ENCODE measurements around the gene DEF6.

DEF6 gene

GRCh38 chr6:35287671-35288396 is 9.8 kb upstream of the DEF6 start:
- no peak for DNase-seq (ENCODE audit: low read depth, low spot score)
- POLR2A ChIA-PET = no interaction called here
- TF ChIP-seq, protein P1, sequence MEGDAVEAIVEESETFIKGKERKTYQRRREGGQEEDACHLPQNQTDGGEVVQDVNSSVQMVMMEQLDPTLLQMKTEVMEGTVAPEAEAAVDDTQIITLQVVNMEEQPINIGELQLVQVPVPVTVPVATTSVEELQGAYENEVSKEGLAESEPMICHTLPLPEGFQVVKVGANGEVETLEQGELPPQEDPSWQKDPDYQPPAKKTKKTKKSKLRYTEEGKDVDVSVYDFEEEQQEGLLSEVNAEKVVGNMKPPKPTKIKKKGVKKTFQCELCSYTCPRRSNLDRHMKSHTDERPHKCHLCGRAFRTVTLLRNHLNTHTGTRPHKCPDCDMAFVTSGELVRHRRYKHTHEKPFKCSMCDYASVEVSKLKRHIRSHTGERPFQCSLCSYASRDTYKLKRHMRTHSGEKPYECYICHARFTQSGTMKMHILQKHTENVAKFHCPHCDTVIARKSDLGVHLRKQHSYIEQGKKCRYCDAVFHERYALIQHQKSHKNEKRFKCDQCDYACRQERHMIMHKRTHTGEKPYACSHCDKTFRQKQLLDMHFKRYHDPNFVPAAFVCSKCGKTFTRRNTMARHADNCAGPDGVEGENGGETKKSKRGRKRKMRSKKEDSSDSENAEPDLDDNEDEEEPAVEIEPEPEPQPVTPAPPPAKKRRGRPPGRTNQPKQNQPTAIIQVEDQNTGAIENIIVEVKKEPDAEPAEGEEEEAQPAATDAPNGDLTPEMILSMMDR (IDR thresholded peaks at IDR 0.05; ENCODE audit: insufficient read depth, low read length, missing control alignments) = no peak
- no peak overlapping the region for H3K4me3 ChIP-seq (ENCODE audit: low read depth, low read length)
- CTCF ChIA-PET = interaction anchor here (1.5 to 6.3 kb wide), 4 partner anchors 8 to 42 kb away, joined by 3 to 59 read pairs (median 6); partner anchors contain the start of gene DEF6

DNA sequence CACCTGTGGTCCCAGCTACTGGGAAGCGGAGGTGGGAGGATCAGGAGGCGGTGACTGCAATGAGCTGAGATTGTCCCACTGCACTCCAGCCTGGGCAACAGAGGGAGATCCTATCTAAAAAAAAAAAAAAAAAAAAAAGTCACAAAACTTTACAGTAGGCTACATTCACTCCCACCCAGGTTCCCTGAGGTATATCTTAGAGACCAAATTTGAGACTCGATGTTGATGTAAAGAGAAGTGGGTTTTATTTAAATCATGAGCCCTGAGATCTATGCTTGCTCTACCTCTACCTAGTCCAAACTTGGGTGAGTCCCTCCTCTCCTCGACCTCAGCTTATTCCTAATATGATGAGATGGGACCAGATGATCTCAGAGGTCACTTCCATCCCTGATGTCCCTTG is 8.8 kb upstream of the DEF6 start:
- ChIA-PET CTCF (interaction anchor here (0.6 to 1.5 kb wide), 6 partner anchors 8 to 178 kb away, joined by 3 to 5 read pairs (median 4); partner anchors contain the start of gene DEF6), POLR2A (interaction anchor here (0.9 kb wide), 1 partner anchor 16 kb away, joined by 3 read pairs; no protein-coding TSS in a partner anchor)
- DNase-seq (ENCODE audit: low read depth, low spot score) = no peak
- no peak overlapping the region for H3K4me3 ChIP-seq (ENCODE audit: low read depth, low read length)
- TF ChIP-seq, protein P1 (IDR thresholded peaks at IDR 0.05; ENCODE audit: insufficient read depth, low read length, missing control alignments) = no peak

GRCh38 chr6:35291491-35291890 is 6.1 kb upstream of the DEF6 start:
- no peak for DNase-seq (ENCODE audit: low read depth, low spot score)
- no peak overlapping the region for H3K4me3 ChIP-seq (ENCODE audit: low read depth, low read length)
- ChIA-PET CTCF (interaction anchor here (0.7 to 3.1 kb wide), 4 partner anchors 18 to 175 kb away, joined by 3 to 22 read pairs (median 4); partner anchors contain the start of gene RPL10A), POLR2A (no interaction called here)
- TF ChIP-seq, protein P1 (IDR thresholded peaks at IDR 0.05; ENCODE audit: insufficient read depth, low read length, missing control alignments) = no peak

DNA sequence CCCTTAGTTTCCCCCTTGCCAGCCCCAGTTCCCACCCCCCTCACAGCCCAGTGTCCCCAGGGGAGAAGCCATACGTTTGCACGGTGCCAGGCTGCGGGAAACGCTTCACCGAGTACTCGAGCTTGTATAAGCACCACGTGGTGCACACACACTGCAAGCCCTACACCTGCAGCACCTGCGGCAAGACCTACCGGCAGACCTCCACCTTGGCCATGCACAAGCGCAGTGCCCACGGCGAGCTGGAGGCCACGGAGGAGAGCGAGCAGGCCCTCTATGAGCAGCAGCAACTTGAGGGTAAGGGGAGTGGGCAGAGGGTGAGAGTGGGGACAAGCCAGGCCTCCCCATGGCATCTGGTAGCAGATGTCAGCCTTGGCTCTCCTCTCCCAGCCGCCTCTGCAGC is 5.1 kb upstream of the DEF6 start:
- no peak overlapping the region for H3K4me3 ChIP-seq (ENCODE audit: low read depth, low read length)
- no peak for DNase-seq (ENCODE audit: low read depth, low spot score)
- CTCF ChIA-PET = interaction anchor here (1.0 to 3.1 kb wide), 8 partner anchors 24 to 185 kb away, joined by 3 to 22 read pairs (median 4); partner anchors contain the start of gene RPL10A
- POLR2A ChIA-PET = no interaction called here
- TF ChIP-seq, protein P1 (IDR thresholded peaks at IDR 0.05; ENCODE audit: insufficient read depth, low read length, missing control alignments) = no peak

DNA sequence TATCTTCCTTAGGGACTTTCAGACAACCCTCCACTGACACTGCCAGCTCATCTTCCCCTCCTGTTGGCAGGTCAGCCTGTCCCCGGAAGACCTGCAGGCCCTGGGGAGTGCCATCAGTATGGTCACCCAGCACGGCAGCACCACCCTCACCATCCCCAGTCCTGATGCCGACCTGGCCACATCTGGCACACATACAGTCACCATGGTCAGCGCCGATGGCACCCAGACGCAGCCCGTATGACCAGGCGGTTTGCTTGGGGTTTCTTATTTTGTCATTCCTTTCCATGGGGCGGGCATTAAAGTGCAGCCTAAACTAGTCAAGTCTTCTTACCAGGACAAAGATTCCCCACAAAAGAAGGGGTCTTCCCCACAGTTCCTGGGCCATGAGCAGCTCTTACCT is 3.9 kb upstream of the DEF6 start:
- no peak overlapping the region for H3K4me3 ChIP-seq (ENCODE audit: low read depth, low read length)
- POLR2A ChIA-PET = no interaction called here
- CTCF ChIA-PET = interaction anchor here (0.6 to 5.3 kb wide), 20 partner anchors 9 to 444 kb away, joined by 3 to 59 read pairs (median 4); partner anchors contain the start of genes PPARD and RPL10A
- TF ChIP-seq, protein P1 (IDR thresholded peaks at IDR 0.05; ENCODE audit: insufficient read depth, low read length, missing control alignments) = no peak
- DNase-seq (ENCODE audit: low read depth, low spot score) = no peak

DNA sequence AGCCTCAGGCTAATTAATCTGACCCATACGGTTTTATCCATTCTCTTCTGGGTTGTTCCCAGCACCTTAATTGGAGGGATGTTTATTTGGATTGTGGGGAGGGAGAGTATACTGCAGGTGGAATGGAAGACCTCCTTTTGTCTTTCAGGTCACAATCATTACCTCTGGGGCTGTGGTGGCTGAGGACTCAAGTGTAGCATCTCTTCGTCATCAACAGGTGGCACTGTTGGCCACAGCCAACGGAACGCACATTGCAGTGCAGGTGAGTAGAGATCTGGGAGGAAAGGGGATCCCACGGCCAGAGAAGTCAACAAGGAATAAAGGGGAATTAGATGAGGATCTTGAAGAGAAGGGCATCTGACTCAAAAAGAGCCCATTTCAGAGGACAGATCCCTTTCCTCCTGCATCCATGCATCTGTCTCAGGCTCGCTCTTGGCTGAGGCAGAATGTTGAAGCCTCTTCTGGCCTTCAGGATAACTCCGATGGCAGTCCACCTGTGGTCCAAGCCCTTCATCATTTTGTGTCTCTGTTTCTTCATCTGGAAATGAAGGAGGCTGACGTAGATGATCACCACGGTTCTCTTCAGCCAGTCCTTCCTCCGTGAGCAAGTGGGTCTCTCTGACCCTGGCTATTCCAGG is 3.2 kb upstream of the DEF6 start:
- no peak overlapping the region for H3K4me3 ChIP-seq (ENCODE audit: low read depth, low read length)
- POLR2A ChIA-PET = no interaction called here
- CTCF ChIA-PET = interaction anchor here (0.6 to 5.6 kb wide), 20 partner anchors 9 to 443 kb away, joined by 3 to 93 read pairs (median 4); partner anchors contain the start of genes PPARD and RPL10A
- no peak for DNase-seq (ENCODE audit: low read depth, low spot score)
- TF ChIP-seq, protein P1 (IDR thresholded peaks at IDR 0.05; ENCODE audit: insufficient read depth, low read length, missing control alignments) = peak; percentile 59

All from AG04449 (cell line).